Peyer's patch (tissue), 4 donors: ENCODE results near the gene ZNF354C.

Experiments used
- CTCF ChIP-seq, 6 experiments: fragments of 450-650 bp in 4 of 6; fragments of 200-600 bp in 2 of 6; sonication (generic) in 1 of 6; IDR thresholded peaks; one replicate each; pipeline ENCODE4 v1.5.1; 2017 to 2019; ENCODE audit warnings: antibody characterized with exemption in 6 of 6, mild to moderate bottlenecking in 3 of 6, moderate library complexity in 1 of 6
- POLR2A ChIP-seq, 2 donors: fragments of 450-650 bp; IDR thresholded peaks; one replicate each; pipeline ENCODE4 v1.5.1; 2017; ENCODE audit warnings: antibody characterized with exemption in 2 of 2, mild to moderate bottlenecking in 2 of 2, moderate library complexity in 2 of 2

GRCh38 chr5:179060116-179061008, at the start of gene ZNF354C:
- TF ChIP-seq CTCF (IDR thresholded peaks at IDR 0.05) = peak in 1 of 6 experiments; percentile 10
- TF ChIP-seq POLR2A (IDR thresholded peaks at IDR 0.05) = peak in 1 of 2 donors; percentile 17
